Stimulated activated CD8-positive, alpha-beta memory T cell treated with anti-CD3 and anti-CD28 coated beads, Interleukin-12 subunit alpha, Interleukin-12 subunit beta, amount 100 ng/mL, for 24 hours (primary cell): ENCODE data around the gene AMMECR1.
"Not testable (repeated sequence)": the region's sequence is repeated elsewhere in the genome, so short reads cannot be mapped to it uniquely, and the experiment has no call there.

Experiments
- DNase-seq: peaks from one replicate; pipeline ENCODE4 v3.0.0-alpha.2; 2020; ENCODE audit errors: extremely low read depth

AMMECR1 gene

DNA sequence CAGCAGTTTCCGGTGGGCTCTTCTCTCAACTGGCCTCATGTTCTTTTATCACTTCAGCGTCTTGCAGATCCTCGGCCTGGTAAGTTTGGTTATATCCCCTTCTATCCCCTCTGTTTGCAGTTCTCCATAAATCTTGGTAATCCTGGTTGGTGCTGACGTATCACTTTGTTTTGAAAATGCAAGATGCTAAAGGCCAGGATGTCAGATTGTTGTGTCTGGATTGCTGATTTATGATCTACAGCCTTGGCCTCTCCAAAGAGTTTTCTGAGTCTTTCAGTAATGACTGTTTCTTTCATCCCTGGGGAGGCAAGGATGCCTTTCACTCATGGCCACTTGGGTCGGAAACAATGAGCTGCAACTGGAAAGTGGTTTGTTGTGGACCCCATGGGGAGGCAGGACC is 146.4 kb downstream of the AMMECR1 start:
- no peak for DNase-seq

DNA sequence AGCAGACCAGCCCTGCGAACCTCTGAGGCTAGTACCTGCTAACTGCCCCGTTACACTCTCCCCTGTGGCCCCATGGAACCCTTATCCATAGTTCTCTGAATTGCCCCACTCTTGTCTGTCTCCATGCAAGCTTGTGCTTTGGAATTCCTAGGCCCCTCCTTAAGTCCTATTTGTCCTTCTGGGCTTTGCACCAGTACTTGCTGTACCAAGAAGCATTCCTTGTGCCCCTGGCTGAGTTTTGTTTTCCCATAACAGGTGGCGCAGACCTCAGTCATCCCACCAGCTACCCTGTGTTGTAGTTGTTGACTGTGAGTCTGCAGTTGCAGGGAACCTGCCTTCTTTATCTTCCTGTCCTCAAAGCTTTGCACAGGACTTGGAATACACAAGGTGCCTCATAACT is 147.9 kb downstream of the AMMECR1 start:
- DNase-seq, result no peak

DNA sequence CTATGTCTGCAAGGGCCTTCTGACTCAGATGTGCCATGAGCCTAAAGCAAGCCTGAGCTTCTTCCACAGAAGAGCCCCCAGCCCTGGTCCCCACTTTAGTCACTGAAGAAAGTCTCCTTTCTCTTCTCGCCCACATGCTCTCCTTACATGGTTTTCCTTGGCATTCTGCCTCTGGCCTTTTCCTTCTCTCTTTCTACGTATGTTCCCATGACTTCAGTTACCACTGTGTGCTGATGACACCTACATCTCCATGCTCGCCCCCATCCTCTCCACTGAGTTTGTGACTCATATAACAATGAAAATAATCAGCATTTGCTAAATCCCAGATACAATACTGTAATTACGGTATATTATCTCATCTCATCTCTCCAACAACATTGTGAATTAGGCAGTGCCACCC is 149.3 kb downstream of the AMMECR1 start:
- no peak for DNase-seq

- no peak for DNase-seq
Observed at GRCh38 chrX:110167952-110168451, 149.9 kb downstream of the AMMECR1 start.

GRCh38 chrX:110163488-110163887 is 154.4 kb downstream of the AMMECR1 start:
- DNase-seq, result no peak

GRCh38 chrX:110162867-110163266 is 155.0 kb downstream of the AMMECR1 start:
- no peak for DNase-seq

DNA sequence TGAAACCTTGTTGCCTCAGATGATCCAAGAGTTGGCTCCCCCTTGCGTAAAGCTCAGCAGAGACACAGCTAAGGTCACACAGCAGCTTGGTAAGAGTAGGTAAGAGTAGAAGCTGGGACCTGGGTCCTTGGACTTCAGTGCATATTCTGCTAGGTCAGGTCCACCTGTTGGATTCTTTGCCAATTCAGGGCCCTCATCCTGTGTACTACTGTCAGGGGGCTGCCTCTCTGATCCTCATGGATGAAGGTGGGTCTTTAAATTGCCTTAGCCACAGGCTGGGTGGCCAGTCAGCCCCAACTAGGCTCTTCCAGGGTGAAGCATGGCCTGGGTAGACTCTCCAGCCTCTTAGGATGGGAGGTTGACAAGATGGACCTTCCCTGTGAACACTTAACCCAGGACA is 155.8 kb downstream of the AMMECR1 start:
- DNase-seq, result no peak

DNA sequence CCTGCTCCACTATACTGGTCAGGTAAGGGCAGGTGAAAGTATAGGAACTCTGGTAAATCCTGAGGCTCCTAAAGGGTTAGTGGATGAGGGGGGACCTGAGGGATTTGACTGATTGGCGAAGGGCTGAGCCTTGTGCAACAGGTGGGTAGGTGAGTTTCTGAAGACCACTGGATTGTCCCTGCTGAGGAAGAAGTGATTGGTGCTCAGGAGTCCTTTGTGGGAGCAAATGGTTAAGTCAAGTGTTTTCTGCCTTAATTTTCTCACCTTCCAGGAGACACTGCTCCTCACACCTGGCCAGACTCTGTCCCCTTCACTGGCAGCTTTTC is 156.6 kb downstream of the AMMECR1 start:
- DNase-seq, result no peak

GRCh38 chrX:110159865-110160264 is 158.0 kb downstream of the AMMECR1 start:
- DNase-seq, result no peak

DNA sequence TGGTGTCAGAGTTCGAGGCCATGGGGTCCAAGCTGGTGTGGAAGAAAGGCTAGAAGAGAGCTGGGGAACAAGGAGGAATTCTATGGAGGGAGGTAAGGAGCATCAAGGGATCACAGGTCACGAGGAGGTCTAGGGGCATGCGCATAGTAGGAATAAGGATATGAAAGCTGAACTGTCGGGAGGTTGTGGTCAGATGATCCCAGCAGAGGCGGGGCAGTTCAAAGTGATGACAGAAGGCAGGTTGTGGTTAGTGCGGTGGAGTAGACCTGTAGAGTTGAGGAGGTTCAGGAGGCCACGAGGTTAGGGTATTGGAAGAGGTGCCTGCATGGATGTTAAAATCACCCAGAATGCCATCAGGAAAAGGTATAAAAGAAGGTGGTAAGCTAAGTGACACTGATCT is 158.7 kb downstream of the AMMECR1 start:
- no peak for DNase-seq

GRCh38 chrX:110157444-110157843 is 160.4 kb downstream of the AMMECR1 start:
- DNase-seq, result no peak

GRCh38 chrX:110156167-110156754 is 161.6 kb downstream of the AMMECR1 start:
- no peak for DNase-seq

GRCh38 chrX:110155759-110156158 is 162.1 kb downstream of the AMMECR1 start:
- no peak for DNase-seq

DNA sequence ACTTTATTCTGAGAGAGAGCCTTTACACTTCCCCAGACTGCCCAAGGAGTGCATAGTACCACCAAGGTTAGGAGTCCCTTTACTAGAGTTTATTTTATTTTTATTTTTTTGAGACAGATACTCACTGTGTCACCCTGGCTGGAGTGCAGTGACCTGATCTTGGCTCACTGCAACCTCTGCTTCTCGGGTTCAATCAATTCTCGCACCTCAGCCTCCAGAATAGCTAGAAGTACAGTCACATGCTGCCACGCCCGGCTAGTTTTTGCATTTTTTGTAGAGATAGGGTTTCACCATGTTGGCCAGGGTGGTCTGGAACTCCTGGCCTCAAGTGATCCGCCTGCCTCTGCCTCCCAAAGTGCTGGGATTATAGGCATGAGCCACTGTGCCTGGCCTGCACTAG is 163.6 kb downstream of the AMMECR1 start:
- DNase-seq, result not testable (repeated sequence)

GRCh38 chrX:110153896-110154295 is 164.0 kb downstream of the AMMECR1 start:
- DNase-seq, result no peak

DNA sequence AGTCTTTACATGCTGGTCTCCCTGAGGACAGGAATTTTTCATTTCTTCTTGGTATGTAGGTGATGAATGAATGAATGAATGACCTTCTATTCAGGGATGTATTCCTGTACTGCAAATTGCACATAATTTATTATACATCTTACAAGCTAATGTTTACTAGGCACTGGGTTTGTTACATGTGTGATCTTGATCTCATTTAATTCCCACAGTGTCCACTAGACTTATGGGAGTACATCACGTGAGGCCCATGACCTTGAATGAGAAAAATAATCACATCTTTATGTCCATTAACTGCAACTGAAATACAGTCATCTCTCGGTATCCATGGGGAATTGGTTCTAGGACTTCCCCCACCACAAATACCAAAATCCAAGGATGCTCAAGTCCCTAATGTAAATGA is 164.6 kb downstream of the AMMECR1 start:
- DNase-seq, result no peak

DNA sequence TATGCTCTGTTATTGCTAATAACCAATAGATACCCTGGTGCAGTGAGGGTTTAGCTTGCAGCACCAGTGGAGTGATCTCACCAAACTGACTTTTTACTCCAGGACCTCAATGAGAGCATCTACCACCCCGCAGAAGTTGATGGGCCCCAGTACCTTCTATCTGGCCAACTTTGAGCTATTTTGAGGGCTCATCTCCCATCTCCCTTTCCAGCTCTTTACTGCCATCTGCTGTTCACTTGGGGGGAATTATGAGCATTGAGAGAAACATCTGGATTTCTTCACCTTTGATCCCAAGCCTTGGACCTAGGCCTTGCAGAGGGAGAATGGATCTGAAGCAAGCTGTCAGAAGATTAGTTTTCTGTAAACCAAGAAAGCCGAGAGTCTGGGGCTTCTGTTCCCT is 171.4 kb downstream of the AMMECR1 start:
- DNase-seq, result no peak

DNA sequence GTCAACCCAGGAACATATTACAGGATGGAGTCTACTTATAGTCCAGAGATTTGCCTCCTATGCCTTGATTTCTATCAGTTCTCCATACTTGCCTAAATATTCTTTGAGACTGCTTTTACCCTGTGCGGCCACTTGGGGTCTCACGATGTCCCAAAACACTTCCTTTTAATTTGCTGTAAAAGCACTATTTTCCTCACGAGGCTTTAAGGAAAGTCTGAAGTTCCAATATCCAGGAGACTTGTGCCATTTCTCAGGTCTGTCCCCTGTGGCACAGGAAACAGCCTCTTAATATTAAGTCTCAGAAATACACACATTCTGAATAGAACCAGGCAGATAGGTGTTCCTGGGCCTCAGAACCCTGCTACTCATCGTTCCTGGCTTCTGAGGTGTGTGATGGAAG is 172.0 kb downstream of the AMMECR1 start:
- no peak for DNase-seq

- no peak for DNase-seq
Observed at GRCh38 chrX:110145311-110145710, 172.6 kb downstream of the AMMECR1 start.
